Upper lobe of left lung (tissue), 6 donors: Measurements from ENCODE around the gene SRPK1. TPM values are rescaled to one million over a fixed set of nuclear protein-coding genes. Genes with fewer than 3 reads are reported as not detected.
"Not testable (repeated sequence)": the region's sequence is repeated elsewhere in the genome, so short reads cannot be mapped to it uniquely, and the experiment has no call there.

Source experiments
- ATAC-seq, 2 donors: fragments of 200-7000 bp; cut with Tn5 transposase; one replicate each; pipeline ENCODE4 v1.9.1; 2022; ENCODE audit warnings: mild to moderate bottlenecking in 2 of 2, moderate library complexity in 2 of 2; ENCODE audit not compliant: low FRiP score in 2 of 2
- DNase-seq, 2 donors: peaks; one replicate each; pipeline ENCODE4 v3.0.0-alpha.2; 2019 to 2020
- H3K27ac ChIP-seq, 4 donors: fragments of 200-600 bp; sonication (generic); one replicate each; pipeline ENCODE4 v1.5.1; 2016 to 2019
- H3K27me3 ChIP-seq, 4 donors: fragments of 200-600 bp; sonication (generic); one replicate each; pipeline ENCODE4 v1.5.1; 2017 to 2019
- H3K36me3 ChIP-seq, 4 donors: fragments of 200-600 bp; sonication (generic); one replicate each; pipeline ENCODE4 v1.5.1; 2016 to 2019
- H3K4me1 ChIP-seq, 4 donors: fragments of 200-600 bp; sonication (generic); one replicate each; pipeline ENCODE4 v1.5.1; 2018 to 2019
- H3K4me3 ChIP-seq, 4 donors: fragments of 200-600 bp; sonication (generic); one replicate each; pipeline ENCODE4 v1.5.1; 2017 to 2019; ENCODE audit warnings: mild to moderate bottlenecking in 2 of 4, moderate library complexity in 1 of 4
- H3K9me3 ChIP-seq, 4 donors: fragments of 200-600 bp; sonication (generic); one replicate each; pipeline ENCODE4 v1.5.1; 2018 to 2019
- CTCF ChIP-seq, 6 experiments: fragments of 450-650 bp in 4 of 6; fragments of 200-600 bp in 2 of 6; sonication (generic) in 2 of 6; IDR thresholded peaks; one replicate each; pipeline ENCODE4 v1.5.1; 2016 to 2019; ENCODE audit warnings: antibody characterized with exemption in 6 of 6
- EP300 ChIP-seq, 4 donors: sonication (generic); formaldehyde crosslinking; IDR thresholded peaks; one replicate each; pipeline ENCODE4 v1.5.1; 2017; ENCODE audit warnings: antibody characterized with exemption in 4 of 4, control low read depth in 2 of 4
- POLR2A ChIP-seq, 4 donors: fragments of 450-650 bp; IDR thresholded peaks; one replicate each; pipeline ENCODE4 v1.5.1; 2016 to 2017; ENCODE audit warnings: antibody characterized with exemption in 4 of 4, mild to moderate bottlenecking in 2 of 4
- POLR2AphosphoS5 ChIP-seq, 2 donors: sonication (generic); formaldehyde crosslinking; IDR thresholded peaks; one replicate each; pipeline ENCODE4 v1.5.1; 2017; ENCODE audit warnings: antibody characterized with exemption in 2 of 2
- WGBS, 2 donors: methylation state at CpG; one replicate each; pipeline ENCODE4 v1.1.5; 2017 to 2018; 5-methylcytosine and 5-hydroxymethylcytosine counted together
- total RNA-seq, 6 donors: library from RNA; depleted of rRNA in 4 of 6; stranded (reverse); fragments of >200 nt in 4 of 6; gene quantifications; one replicate each; pipeline versions ENCODE4 v1.1.0 to v1.2.1, GENCODE V29; 2016 to 2021
- donor health status: DM: no; HTN: no; CAD: no; lungs with moderate emphysema.
- donor health status: DM: no; HTN: yes; CAD: no; lungs with severe emphysema.

Gene SRPK1
- total RNA-seq, 6 donors from 2014 or later: 24.5 to 68.5 (median 42.7) TPM

- no peaks in the 10 kb centered on the region for H3K4me1 ChIP-seq
- WGBS, 2 donors: 94 to 97% methylated on average over 8 of the region's 8 CpGs
- H3K9me3 ChIP-seq: peaks cover 0 to 13% (median 6%) of the 10 kb centered on the region in 4 donors
- peaks cover 0 to 50% (median 2%) of the 10 kb centered on the region in 4 donors for H3K36me3 ChIP-seq
- DNase-seq: no peak
- ATAC-seq: no peak
- no peak overlapping the region for H3K27ac ChIP-seq
- H3K27me3 ChIP-seq: no peaks in the 10 kb centered on the region
- no peak overlapping the region for H3K4me3 ChIP-seq
- TF ChIP-seq CTCF (IDR thresholded peaks at IDR 0.05) (no peak), EP300 (IDR thresholded peaks at IDR 0.05) (no peak)
Measured at GRCh38 chr6:35911871-35912653, 8.8 kb downstream of the SRPK1 start.

- H3K27ac ChIP-seq, H3K4me3 ChIP-seq, H3K27me3 ChIP-seq, ATAC-seq, H3K4me1 ChIP-seq: not testable (repeated sequence)
- peak in 1 of 2 donors; percentile 32 for DNase-seq
- 77 to 81% methylated on average over 2 of the region's 2 CpGs for WGBS, 2 donors
- H3K9me3 ChIP-seq: peaks cover 0 to 13% (median 6%) of the 10 kb centered on the region in 4 donors
- H3K36me3 ChIP-seq: peaks cover 0 to 37% (median 2%) of the 10 kb centered on the region in 4 donors
Measured at GRCh38 chr6:35909571-35909970, 11.3 kb downstream of the SRPK1 start.

- not testable (repeated sequence) for ATAC-seq
- peaks cover 0 to 44% (median 2%) of the 10 kb centered on the region in 4 donors for H3K36me3 ChIP-seq
Measured at GRCh38 chr6:35908753-35909401, 12.0 kb downstream of the SRPK1 start.

GRCh38 chr6:35907750-35908149 lies 13.1 kb downstream of the SRPK1 start:
- Histone ChIP-seq H3K27ac (no peak overlapping the region), H3K4me1 (no peaks in the 10 kb centered on the region), H3K36me3 (peaks cover 0 to 37% (median 2%) of the 10 kb centered on the region in 4 donors), H3K27me3 (no peaks in the 10 kb centered on the region), H3K9me3 (peaks cover 0 to 13% (median 6%) of the 10 kb centered on the region in 4 donors), H3K4me3 (no peak overlapping the region)
- no peak for ATAC-seq
- 72 to 74% methylated on average over 6 of the region's 6 CpGs for WGBS, 2 donors
- TF ChIP-seq POLR2A (IDR thresholded peaks at IDR 0.05): no peak
- TF ChIP-seq CTCF (IDR thresholded peaks at IDR 0.05): no peak
- TF ChIP-seq EP300 (IDR thresholded peaks at IDR 0.05): no peak
- no peak for TF ChIP-seq POLR2AphosphoS5 (IDR thresholded peaks at IDR 0.05)
- DNase-seq: no peak

More at GRCh38 chr6:35908753-35909401, 12.0 kb downstream of the SRPK1 start:
- not testable (repeated sequence) for H3K27me3 ChIP-seq, H3K4me1 ChIP-seq, H3K27ac ChIP-seq, DNase-seq, H3K4me3 ChIP-seq
- peaks cover 0 to 13% (median 6%) of the 10 kb centered on the region in 4 donors for H3K9me3 ChIP-seq
- 99 to 100% methylated on average over 4 to 5 of the region's 5 CpGs for WGBS, 2 donors

- WGBS, 2 donors: 75 to 93% methylated on average over 2 of the region's 2 CpGs
- ATAC-seq: no peak
Measured at GRCh38 chr6:35906499-35906846, 14.4 kb downstream of the SRPK1 start.

More at GRCh38 chr6:35906499-35906846, 14.4 kb downstream of the SRPK1 start:
- Histone ChIP-seq H3K27ac (no peak overlapping the region), H3K9me3 (peaks cover 0 to 13% (median 6%) of the 10 kb centered on the region in 4 donors), H3K36me3 (peaks cover 0 to 30% (median 2%) of the 10 kb centered on the region in 4 donors), H3K4me1 (no peaks in the 10 kb centered on the region), H3K27me3 (no peaks in the 10 kb centered on the region), H3K4me3 (no peak overlapping the region)
- DNase-seq: no peak
- TF ChIP-seq POLR2A (IDR thresholded peaks at IDR 0.05): no peak
- no peak for TF ChIP-seq CTCF (IDR thresholded peaks at IDR 0.05)
- no peak for TF ChIP-seq EP300 (IDR thresholded peaks at IDR 0.05)
- no peak for TF ChIP-seq POLR2AphosphoS5 (IDR thresholded peaks at IDR 0.05)
